GM08714 (cell line): ENCODE results near the gene VWA5A.
"Not testable (repeated sequence)": the region's sequence is repeated elsewhere in the genome, so short reads cannot be mapped to it uniquely, and the experiment has no call there.

ENCODE experiments used
- H3K4me3 ChIP-seq: fragments of 200-500 bp; sonication (Bioruptor generic); 2 replicates; pipeline ENCODE4 v1.5.1; 2014; ENCODE audit warnings: mild to moderate bottlenecking, low read length, inconsistent platforms
- ZNF274 ChIP-seq: IDR thresholded peaks from 2 replicates; pipeline ENCODE4 v1.6.1; 2012; ENCODE audit warnings: mild to moderate bottlenecking, low read depth, low read length

Gene VWA5A

DNA sequence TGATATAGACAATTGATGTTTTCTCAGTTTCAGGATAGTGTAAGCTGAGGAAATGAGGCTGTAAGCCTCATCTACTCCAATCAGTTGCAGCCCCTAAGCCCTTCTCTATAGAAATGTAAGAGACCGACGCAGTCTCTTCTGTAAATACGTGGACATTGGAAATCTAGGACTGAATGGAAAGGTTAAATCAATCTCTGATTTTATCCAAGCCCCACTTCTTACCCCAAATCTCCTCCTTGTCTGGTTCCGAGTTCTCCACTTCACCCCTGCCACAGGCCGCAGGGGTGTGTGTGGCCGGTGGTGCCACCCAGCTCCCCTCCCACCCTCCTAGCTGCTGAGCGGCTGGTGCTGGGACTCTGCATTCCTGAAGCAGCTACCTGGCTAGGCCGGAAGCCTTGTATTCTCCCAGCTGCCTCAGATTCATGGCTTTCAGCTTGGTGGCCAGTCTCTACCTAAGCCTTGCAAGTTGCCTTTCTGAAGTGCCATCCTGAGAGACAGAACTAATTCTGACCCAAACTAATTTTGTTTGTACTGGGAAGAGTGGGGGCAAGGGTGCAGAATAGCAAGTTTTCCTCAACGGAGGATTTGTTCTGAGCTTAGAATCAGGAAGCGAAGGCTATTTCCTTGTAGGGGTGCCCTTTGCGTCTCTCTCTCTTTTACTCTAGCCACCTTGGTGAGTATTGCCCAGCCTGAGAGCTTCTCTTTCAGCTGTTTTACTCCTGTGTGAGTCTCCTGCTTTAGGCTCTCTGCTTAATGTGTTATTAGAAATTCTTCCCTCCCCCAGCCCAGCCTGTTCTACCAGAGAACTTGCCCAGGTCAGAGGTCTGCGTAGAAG lies 749 bp downstream of the VWA5A start:
- no peak overlapping the region; the same call in 1 of the 2 replicates for H3K4me3 ChIP-seq
- no peak for TF ChIP-seq ZNF274

DNA sequence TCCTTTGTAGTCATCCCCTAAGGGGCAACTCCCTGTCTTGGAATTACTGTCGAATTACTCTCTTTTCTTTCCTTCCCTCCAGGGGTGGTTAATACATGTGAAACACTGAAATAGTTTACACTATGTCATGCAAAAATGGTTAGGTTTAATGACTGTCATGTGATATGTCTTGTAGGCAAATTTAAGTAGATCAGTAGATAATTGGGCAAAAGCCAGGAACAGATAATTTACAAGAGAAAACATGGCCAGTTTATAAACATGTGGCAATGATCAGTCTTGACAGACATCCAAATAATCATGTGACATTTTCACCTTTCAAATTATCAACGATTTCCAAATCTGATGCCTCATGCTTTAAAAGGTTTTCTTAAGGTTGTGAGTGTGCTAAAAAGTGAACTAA lies 3.9 kb downstream of the VWA5A start:
- H3K4me3 ChIP-seq = no peak overlapping the region
- no peak for TF ChIP-seq ZNF274

DNA sequence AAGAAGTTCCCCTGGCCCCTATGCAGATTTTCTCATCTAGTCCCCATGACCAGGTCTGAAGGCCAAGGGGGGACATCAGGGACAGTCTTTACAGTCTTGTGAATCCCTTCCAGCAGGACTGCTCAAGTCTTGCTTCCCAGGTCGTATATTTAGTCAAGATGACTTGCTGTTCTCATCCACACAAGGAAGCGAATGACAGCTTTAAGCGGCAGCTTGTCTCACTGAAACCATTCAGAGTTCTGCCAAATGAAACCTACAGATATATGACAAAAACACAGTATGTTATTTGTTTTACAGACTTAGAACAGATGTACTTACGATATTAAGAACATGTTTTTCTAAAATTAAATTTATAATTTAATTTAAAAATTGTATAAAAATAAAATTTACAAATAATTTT lies 5.6 kb downstream of the VWA5A start:
- TF ChIP-seq ZNF274 = no peak
- H3K4me3 ChIP-seq = no peak overlapping the region

DNA sequence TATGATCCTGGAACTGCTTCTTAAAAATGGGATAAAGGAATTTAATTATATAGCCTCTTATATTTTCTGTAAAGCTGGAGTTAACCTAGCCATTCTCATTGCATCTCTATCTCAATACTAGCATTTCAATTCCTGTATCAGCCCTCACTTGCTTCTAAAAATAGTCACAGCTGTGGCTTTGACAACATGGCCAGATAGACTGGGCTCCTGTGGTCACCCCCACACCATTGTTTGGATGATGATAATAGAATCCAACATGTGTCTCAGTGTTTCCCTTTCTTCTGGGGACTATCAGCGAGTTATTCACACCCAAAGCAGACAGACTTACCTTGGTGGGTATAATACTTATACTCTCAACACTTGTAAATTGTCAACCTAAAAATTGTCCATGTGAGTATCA lies 6.9 kb downstream of the VWA5A start:
- TF ChIP-seq ZNF274 = no peak
- H3K4me3 ChIP-seq = no peak overlapping the region

- no peak overlapping the region for H3K4me3 ChIP-seq
- TF ChIP-seq ZNF274 = no peak
These were observed 8.4 kb downstream of the VWA5A start for GRCh38 chr11:124123622-124124021.

DNA sequence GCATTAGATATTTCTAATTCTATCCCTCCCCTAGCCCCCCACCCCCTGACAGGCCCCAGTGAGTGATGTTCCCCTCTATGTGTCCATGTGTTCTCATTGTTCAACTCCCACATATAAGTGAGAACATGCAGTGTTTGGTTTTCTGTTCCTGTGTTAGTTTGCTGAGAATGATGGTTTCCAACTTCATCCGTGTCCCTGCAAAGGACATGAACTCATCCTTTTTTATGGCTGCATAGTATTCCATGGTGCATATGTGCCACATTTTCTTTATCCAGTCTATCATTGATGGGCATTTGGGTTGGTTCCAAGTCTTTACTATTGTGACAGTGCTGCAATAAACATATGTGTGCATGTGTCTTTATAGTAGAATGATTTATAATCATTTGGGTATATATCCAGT lies 11.9 kb downstream of the VWA5A start:
- not testable (repeated sequence) for H3K4me3 ChIP-seq

DNA sequence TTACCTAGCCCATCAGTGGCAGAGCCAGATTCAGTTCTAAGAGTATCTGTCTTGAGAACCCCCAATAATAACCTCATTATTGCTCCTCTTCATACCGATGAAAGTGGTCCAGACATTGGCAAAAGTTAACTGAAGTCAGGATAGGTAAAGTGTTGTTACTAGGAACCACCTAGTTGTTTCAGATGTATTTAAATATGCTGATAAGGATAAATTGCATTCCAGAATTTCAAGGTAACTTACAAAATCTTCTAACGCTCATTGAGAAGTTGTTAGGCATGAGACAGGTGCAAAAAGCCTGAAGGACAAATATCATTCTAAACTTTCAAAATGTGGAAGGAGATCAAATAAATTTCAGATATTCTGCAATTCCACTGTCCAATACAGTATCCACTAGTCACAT lies 27.8 kb downstream of the VWA5A start:
- no peak overlapping the region for H3K4me3 ChIP-seq
- no peak for TF ChIP-seq ZNF274

- no peak overlapping the region for H3K4me3 ChIP-seq
- TF ChIP-seq ZNF274 = no peak
These were observed 32.7 kb downstream of the VWA5A start for GRCh38 chr11:124147951-124148350.

- no peak for TF ChIP-seq ZNF274
- no peak overlapping the region for H3K4me3 ChIP-seq
These were observed 35.4 kb downstream of the VWA5A start for GRCh38 chr11:124150684-124151083.

DNA sequence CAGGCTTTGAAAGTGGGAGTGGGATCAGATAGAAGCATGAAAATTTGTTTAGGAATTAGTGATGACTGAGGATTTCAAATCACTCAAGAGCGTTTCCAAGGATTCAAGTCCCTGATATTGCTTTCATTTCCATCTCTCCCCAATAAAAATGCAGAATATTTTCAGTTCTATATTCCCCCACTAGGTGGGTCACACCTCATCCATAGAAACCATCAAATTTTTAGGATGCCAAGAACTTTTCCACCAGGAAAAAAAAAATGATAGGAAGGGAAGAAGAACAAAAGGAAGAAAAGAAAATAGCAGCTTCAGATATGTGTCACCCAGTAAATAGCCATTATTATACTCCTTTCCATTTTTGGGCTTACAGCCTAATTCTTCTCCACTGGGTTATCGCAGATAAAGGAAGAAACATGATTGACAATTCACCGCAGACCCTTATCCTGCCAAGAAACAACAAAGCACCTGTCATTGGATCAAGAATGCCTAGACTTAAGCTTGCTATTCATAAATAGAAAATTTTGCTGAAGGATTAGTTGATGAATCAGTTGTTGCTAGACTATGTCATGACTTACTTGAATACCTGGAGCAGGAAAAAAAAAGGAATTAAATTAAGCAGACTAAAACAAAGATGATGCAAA lies 37.6 kb downstream of the VWA5A start:
- no peak for TF ChIP-seq ZNF274
- H3K4me3 ChIP-seq = no peak overlapping the region

DNA sequence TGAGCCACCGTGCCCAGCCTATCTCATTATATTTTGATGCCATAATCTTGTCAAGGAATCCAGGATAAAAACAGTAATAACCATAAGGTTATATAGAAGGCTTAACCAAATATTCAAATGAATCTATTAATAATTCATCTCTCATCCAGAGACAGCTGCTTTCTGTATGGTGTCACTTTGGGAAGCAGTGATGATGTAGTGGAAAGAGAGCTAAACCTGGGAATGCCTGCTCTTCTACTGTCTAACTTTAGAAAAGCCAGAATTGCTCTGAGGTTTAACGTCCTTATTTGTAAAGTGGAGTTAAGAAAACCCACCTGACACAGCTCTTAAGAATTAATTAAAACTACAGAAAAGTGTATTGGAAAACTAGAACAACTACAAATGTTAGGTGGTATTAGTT lies 38.6 kb downstream of the VWA5A start:
- no peak overlapping the region for H3K4me3 ChIP-seq
- TF ChIP-seq ZNF274 = no peak

- no peak for TF ChIP-seq ZNF274
These were observed 44.2 kb downstream of the VWA5A start for GRCh38 chr11:124159481-124159880.

GRCh38 chr11:124160986-124161385 lies 45.7 kb downstream of the VWA5A start:
- no peak for TF ChIP-seq ZNF274
- no peak overlapping the region for H3K4me3 ChIP-seq

More at GRCh38 chr11:124159481-124159880, 44.2 kb downstream of the VWA5A start:
- H3K4me3 ChIP-seq = no peak overlapping the region

DNA sequence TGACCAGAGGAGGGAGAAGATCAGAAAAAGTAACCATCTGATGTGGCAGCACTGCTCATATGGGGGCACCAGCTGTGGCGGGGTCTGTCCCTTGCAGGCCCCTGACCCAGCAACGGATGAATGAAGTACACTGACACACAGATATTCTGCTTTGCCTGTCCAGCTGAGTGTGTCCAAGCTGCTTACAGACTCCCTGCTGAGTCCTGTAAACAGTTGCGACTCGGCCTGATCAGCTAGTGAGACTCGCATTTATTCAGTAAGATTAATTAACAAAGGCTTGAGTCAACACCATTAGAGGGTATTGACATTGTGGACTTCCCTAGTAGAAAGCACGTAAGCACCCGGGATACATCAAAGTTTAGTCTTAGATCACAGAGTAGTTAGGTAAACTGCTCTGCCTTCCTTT lies 52.6 kb downstream of the VWA5A start:
- TF ChIP-seq ZNF274 = no peak
- H3K4me3 ChIP-seq = no peak overlapping the region

GRCh38 chr11:124168796-124169195 lies 53.5 kb downstream of the VWA5A start:
- TF ChIP-seq ZNF274 = no peak
- no peak overlapping the region for H3K4me3 ChIP-seq

GRCh38 chr11:124170315-124170714 lies 55.1 kb downstream of the VWA5A start:
- not testable (repeated sequence) for H3K4me3 ChIP-seq
